Muscle of leg (tissue), 9 donors: ENCODE results near the gene OR9G4. TPM values are rescaled to one million over a fixed set of nuclear protein-coding genes. Genes with fewer than 3 reads are reported as not detected.

ENCODE experiments used
- polyA plus RNA-seq, 8 donors: library from polyadenylated mRNA; unstranded; fragments of 120-200 nt; gene quantifications; one replicate each; pipeline versions ENCODE4 v1.2.1 to v1.2.3, GENCODE V29; 2013; ENCODE audit warnings: inconsistent platforms in 1 of 8, low replicate concordance in 1 of 8; ENCODE audit not compliant: insufficient read length in 8 of 8, insufficient read depth in 1 of 8
- total RNA-seq: library from RNA; stranded (reverse); fragments of 120-200 nt; gene quantifications from one replicate; pipeline ENCODE4 v1.2.4, GENCODE V29; 2013

The OR9G4 gene
- total and polyA plus RNA-seq, 9 donors: not detected

Other genes with a start within 250 kb of the OR9G4 start
- gene OR5M11, start 205.4 kb downstream of the OR9G4 start, total RNA-seq: not detected
- gene OR5M11, start 205.4 kb downstream of the OR9G4 start, polyA plus RNA-seq: not detected
- gene OR5M10, start 171.0 kb downstream of the OR9G4 start, total RNA-seq: not detected
- not detected for gene OR5M10, start 171.0 kb downstream of the OR9G4 start, polyA plus RNA-seq
- gene OR5M1, start 133.8 kb downstream of the OR9G4 start, total RNA-seq: not detected
- gene OR5M1, start 133.8 kb downstream of the OR9G4 start, polyA plus RNA-seq: not detected
- not detected for gene OR5AP2, start 106.3 kb downstream of the OR9G4 start, total RNA-seq
- not detected for gene OR5AP2, start 106.3 kb downstream of the OR9G4 start, polyA plus RNA-seq
- gene OR5AR1, start 85.0 kb downstream of the OR9G4 start, total RNA-seq: not detected
- not detected for gene OR5AR1, start 85.0 kb downstream of the OR9G4 start, polyA plus RNA-seq
- not detected for gene OR9G1, start 49.6 kb downstream of the OR9G4 start, total RNA-seq
- gene OR9G1, start 49.6 kb downstream of the OR9G4 start, polyA plus RNA-seq: not detected
- gene OR5AK2, start 240.2 kb upstream of the OR9G4 start, total RNA-seq: not detected
- not detected for gene OR5AK2, start 240.2 kb upstream of the OR9G4 start, polyA plus RNA-seq